MCF 10A (cell line): ENCODE measurements around the gene SVOPL. TPM values are rescaled to one million over a fixed set of nuclear protein-coding genes. Genes with fewer than 3 reads are reported as not detected.

ENCODE experiments used
- BruUV-seq: library from RNA; stranded (reverse); fragments of 400-500 nt; replicated peaks from 2 replicates; lab custom pipeline; 2021; lab: Mats Ljungman, UMichigan
- CTCF ChIA-PET: fragments of 300-600 bp; sonication (Branson Sonifier 250); formaldehyde crosslinking; extraction: SDS; loops from one replicate; lab custom pipeline; 2021; ENCODE audit warnings: antibody characterized with exemption, inconsistent platforms; lab: Yijun Ruan, JAX
- POLR2A ChIA-PET: fragments of 300-600, 350-650 bp; sonication (Branson Sonifier 250); formaldehyde crosslinking; extraction: SDS; loops from one replicate; lab custom pipeline; 2020; ENCODE audit warnings: antibody characterized with exemption, inconsistent platforms; lab: Yijun Ruan, JAX
- DNase-seq: peaks from one replicate; pipeline ENCODE4 v3.0.0-alpha.2; 2018; ENCODE audit not compliant: unreplicated experiment
- H3K27ac Mint-ChIP-seq: one replicate; pipeline ENCODE4 v1.8.0; 2022; ENCODE audit warnings: mild to moderate bottlenecking, low read depth, mixed read lengths; ENCODE audit not compliant: unreplicated experiment
- H3K27me3 Mint-ChIP-seq: one replicate; pipeline ENCODE4 v1.8.0; 2022; ENCODE audit warnings: mixed read lengths; ENCODE audit not compliant: insufficient read depth, unreplicated experiment
- H3K36me3 Mint-ChIP-seq: one replicate; pipeline ENCODE4 v1.8.0; 2022; ENCODE audit warnings: mild to moderate bottlenecking, moderate library complexity, mixed read lengths; ENCODE audit not compliant: insufficient read depth, unreplicated experiment
- H3K4me1 Mint-ChIP-seq: one replicate; pipeline ENCODE4 v1.8.0; 2022; ENCODE audit warnings: mixed read lengths; ENCODE audit not compliant: insufficient read depth, unreplicated experiment
- H3K4me3 Mint-ChIP-seq: one replicate; pipeline ENCODE4 v1.8.0; 2022; ENCODE audit warnings: mild to moderate bottlenecking, moderate library complexity, mixed read lengths; ENCODE audit not compliant: unreplicated experiment
- H3K9me3 Mint-ChIP-seq: one replicate; pipeline ENCODE4 v1.8.0; 2022; ENCODE audit warnings: mixed read lengths; ENCODE audit not compliant: unreplicated experiment
- CTCF ChIP-seq: fragments of 200-600 bp; IDR thresholded peaks from one replicate; pipeline ENCODE4 v1.8.0; 2022; ENCODE audit warnings: antibody characterized with exemption, mild to moderate bottlenecking; ENCODE audit not compliant: unreplicated experiment
- intact Hi-C: fragments of 100-400 bp; cut with micrococcal nuclease; formaldehyde crosslinking; loops from 2 replicates; pipeline ENCODE4 v1.14.1; 2022
- total RNA-seq: library from RNA; stranded (reverse); gene quantifications from 2 replicates; pipeline ENCODE4 v1.2.3, GENCODE V29; 2022

SVOPL gene
- total RNA-seq, 1 experiment from 2014 or later: not detected

- intact Hi-C loops: no loop called here
- H3K27ac Mint-ChIP-seq: no peak overlapping the region
- H3K4me3 Mint-ChIP-seq: no peak overlapping the region
- BruUV-seq: no TSS peak
- H3K4me1 Mint-ChIP-seq: peaks cover 5% of the 10 kb centered on the region
- CTCF ChIA-PET: no interaction called here
- DNase-seq: no peak
- H3K27me3 Mint-ChIP-seq: no peaks in the 10 kb centered on the region
- no peaks in the 10 kb centered on the region for H3K36me3 Mint-ChIP-seq
- no peak for TF ChIP-seq CTCF
- H3K9me3 Mint-ChIP-seq: no peaks in the 10 kb centered on the region
- POLR2A ChIA-PET: no interaction called here
These were observed 4.0 kb upstream of the SVOPL start for GRCh38 chr7:138705167-138705566.

- no TSS peak for BruUV-seq
- TF ChIP-seq CTCF: no peak
- intact Hi-C loops: no loop called here
- Mint-ChIP-seq H3K4me3 (no peak overlapping the region), H3K9me3 (no peaks in the 10 kb centered on the region), H3K27me3 (no peaks in the 10 kb centered on the region), H3K27ac (no peak overlapping the region), H3K4me1 (peaks cover 3% of the 10 kb centered on the region), H3K36me3 (no peaks in the 10 kb centered on the region)
- no peak for DNase-seq
- ChIA-PET POLR2A (no interaction called here), CTCF (no interaction called here)
These were observed 368 bp upstream of the SVOPL start for GRCh38 chr7:138701537-138701923.

- ChIA-PET CTCF (interaction anchor here (0.6 kb wide), 1 partner anchor 53 kb away, joined by 4 read pairs; no protein-coding TSS in a partner anchor), POLR2A (interaction anchor here (0.6 kb wide), 2 partner anchors 22 to 650 kb away, joined by 3 read pairs; no protein-coding TSS in a partner anchor)
- Mint-ChIP-seq H3K27ac (no peak overlapping the region), H3K9me3 (no peaks in the 10 kb centered on the region), H3K27me3 (no peaks in the 10 kb centered on the region), H3K4me1 (no peaks in the 10 kb centered on the region), H3K4me3 (no peak overlapping the region), H3K36me3 (no peaks in the 10 kb centered on the region)
- BruUV-seq: no TSS peak
- intact Hi-C loops: no loop called here
- DNase-seq: no peak
- no peak for TF ChIP-seq CTCF
These were observed 1.5 kb downstream of the SVOPL start for GRCh38 chr7:138699661-138700060.

- H3K36me3 Mint-ChIP-seq: no peaks in the 10 kb centered on the region
- ChIA-PET CTCF (no interaction called here), POLR2A (no interaction called here)
- H3K4me1 Mint-ChIP-seq: no peaks in the 10 kb centered on the region
- DNase-seq: no peak
- H3K27ac Mint-ChIP-seq: no peak overlapping the region
- H3K27me3 Mint-ChIP-seq: no peaks in the 10 kb centered on the region
- no peak overlapping the region for H3K4me3 Mint-ChIP-seq
- intact Hi-C loops: no loop called here
- TF ChIP-seq CTCF: no peak
- no peaks in the 10 kb centered on the region for H3K9me3 Mint-ChIP-seq
- no TSS peak for BruUV-seq
These were observed 2.9 kb downstream of the SVOPL start for GRCh38 chr7:138698281-138698680.
